Measurements from ENCODE around the gene TUSC2. TPM values are rescaled to one million over a fixed set of nuclear protein-coding genes. Genes with fewer than 3 reads are reported as not detected.
A peak's percentile ranks its signal among the peaks of the same experiment; 100 is the strongest.

TUSC2 gene
- total and polyA plus RNA-seq, 9 donors = 12.8 to 19.2 (median 17.0) TPM

DNA sequence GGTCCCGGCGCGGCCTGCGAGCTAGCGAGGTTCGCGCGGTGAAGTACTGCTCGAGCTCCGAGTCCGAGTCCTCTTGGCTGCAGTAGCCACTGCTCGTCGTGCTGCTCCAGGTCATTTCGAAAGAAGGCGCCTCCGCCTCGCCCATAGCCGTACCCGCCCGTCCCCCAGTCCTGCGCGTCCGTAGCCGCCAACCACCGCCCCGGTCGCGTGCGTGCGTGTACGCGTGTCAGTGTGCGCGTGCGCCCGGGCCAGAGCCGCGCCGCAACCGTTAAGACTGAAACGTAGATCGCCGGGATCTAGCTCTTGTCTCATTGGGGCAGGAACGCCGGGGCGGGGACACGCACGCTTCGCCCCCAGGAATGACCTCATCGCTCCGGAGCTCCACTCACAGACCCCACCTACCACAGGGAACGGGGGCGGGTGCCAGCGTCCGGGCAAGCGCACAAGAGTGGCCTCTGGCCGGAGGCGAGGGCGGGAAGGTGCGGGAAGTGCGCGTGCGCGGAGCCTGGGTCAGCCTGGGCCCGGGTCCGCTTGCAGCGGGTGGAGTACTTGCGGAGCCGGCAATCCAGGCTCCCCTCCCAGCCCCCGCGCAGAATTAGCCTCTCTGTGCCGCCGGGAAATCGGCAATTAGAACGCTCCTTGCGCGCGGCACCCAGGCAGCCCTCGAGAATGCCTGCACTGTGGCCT lies 9.3 kb upstream of the TUSC2 start:
- peaks cover 81% of the 10 kb centered on the region for H3K4me1 ChIP-seq (ENCODE audit: control insufficient read depth, insufficient read depth, low read length)

DNA sequence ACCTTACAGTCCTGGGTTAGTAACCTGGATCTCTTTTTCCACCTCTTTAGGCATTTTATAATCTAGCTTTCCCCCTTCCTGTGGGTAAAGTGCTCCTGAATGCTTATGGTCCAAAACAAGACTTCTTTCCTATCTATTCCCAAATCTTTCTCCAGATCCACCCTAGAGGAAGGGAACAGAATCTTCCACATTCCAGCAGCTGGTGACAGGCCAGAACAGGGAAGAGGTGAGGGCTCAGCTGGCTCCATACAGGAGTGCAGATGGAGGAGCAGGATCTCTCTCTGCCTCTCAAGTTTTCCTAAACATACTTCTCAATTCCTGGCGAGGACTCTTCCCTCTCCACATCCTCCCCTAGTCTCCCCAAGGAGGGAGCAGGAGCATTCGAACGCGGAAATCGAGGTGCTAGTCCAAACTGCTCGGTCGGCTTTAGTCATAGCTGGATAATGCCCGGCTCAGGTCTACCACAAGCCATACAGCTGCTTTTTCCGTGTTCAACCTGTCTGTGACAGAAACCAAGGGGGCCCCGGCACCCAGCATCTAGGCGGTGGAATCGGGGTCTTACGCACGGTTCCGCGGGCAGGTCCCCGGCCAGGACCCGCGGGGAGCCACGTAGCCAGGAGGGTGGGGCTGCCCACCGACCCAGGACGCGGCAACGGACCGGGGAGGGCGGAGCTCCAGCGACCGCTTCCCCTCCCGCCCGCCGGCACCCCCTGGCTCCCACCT lies 8.6 kb upstream of the TUSC2 start:
- peak overlapping the region; percentile 98 for H3K27ac ChIP-seq (ENCODE audit: low read length)

More for the DNA sequence above, 9.3 kb upstream of the TUSC2 start:
- Histone ChIP-seq H3K27ac (ENCODE audit: low read length) (peak overlapping the region; percentile 98), H3K4me3 (ENCODE audit: low read length) (peak overlapping the region; percentile 80), H3K9me3 (replicated peaks; ENCODE audit: control insufficient read depth, low read depth, low read length) (no peaks in the 10 kb centered on the region), H3K27me3 (ENCODE audit: control insufficient read depth, insufficient read depth, low read length) (no peaks in the 10 kb centered on the region), H3K36me3 (ENCODE audit: control insufficient read depth, insufficient read depth, low read length) (peaks cover 17% of the 10 kb centered on the region)
- under 1% methylated on average over 75 of the region's 79 CpGs for WGBS (ENCODE audit: insufficient coverage)
- peak; percentile 100 for DNase-seq

DNA sequence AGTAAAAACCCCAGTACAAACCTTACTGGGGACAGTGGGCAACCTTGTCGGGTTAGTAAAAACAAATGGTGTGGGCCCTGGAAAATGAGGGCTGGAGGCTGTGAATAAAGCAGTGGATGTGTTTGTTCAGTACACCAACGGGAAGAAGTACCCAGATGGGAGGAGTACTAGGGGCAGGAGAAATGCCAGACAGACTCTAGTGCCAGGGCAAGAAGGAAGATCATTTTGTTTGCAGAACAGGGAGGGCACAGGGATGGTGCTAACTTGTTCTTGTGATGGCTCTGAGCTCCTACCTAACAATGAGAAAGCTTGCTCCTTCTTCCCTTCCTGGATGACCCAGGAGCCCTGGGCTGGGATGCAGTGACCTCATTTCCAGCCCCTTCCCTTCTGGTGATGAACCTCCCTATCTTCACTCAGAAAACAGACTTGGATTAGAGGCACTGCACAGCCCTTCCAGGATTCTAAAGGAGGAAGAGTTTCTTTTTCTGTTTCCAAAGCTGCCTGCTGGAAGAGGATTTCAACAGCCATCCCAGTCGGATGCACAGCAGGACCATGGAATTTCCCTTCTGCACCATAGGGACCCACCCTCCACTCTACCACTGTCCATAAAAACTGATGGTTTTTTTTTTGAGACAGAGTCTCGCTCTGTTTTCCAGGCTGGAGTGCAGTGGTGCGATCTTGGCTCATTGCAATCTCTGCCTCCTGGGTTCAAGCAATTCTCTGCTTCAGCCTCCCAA lies 6.5 kb upstream of the TUSC2 start:
- Histone ChIP-seq H3K27ac (ENCODE audit: low read length) (peak overlapping the region; percentile 89), H3K36me3 (ENCODE audit: control insufficient read depth, insufficient read depth, low read length) (peaks cover 46% of the 10 kb centered on the region), H3K4me1 (ENCODE audit: control insufficient read depth, insufficient read depth, low read length) (peaks cover 56% of the 10 kb centered on the region), H3K27me3 (ENCODE audit: control insufficient read depth, insufficient read depth, low read length) (no peaks in the 10 kb centered on the region), H3K9me3 (replicated peaks; ENCODE audit: control insufficient read depth, low read depth, low read length) (no peaks in the 10 kb centered on the region), H3K4me3 (ENCODE audit: low read length) (no peak overlapping the region)
- 50% methylated on average over 4 of the region's 5 CpGs for WGBS (ENCODE audit: insufficient coverage)
- no peak for DNase-seq

More for the DNA sequence above, 8.6 kb upstream of the TUSC2 start:
- H3K9me3 ChIP-seq (replicated peaks; ENCODE audit: control insufficient read depth, low read depth, low read length) = no peaks in the 10 kb centered on the region
- H3K27me3 ChIP-seq (ENCODE audit: control insufficient read depth, insufficient read depth, low read length) = no peaks in the 10 kb centered on the region
- under 1% methylated on average over 29 of the region's 31 CpGs for WGBS (ENCODE audit: insufficient coverage)
- peaks cover 25% of the 10 kb centered on the region for H3K36me3 ChIP-seq (ENCODE audit: control insufficient read depth, insufficient read depth, low read length)
- peak overlapping the region; percentile 80 for H3K4me3 ChIP-seq (ENCODE audit: low read length)
- DNase-seq = peak; percentile 74
- H3K4me1 ChIP-seq (ENCODE audit: control insufficient read depth, insufficient read depth, low read length) = peaks cover 76% of the 10 kb centered on the region

DNA sequence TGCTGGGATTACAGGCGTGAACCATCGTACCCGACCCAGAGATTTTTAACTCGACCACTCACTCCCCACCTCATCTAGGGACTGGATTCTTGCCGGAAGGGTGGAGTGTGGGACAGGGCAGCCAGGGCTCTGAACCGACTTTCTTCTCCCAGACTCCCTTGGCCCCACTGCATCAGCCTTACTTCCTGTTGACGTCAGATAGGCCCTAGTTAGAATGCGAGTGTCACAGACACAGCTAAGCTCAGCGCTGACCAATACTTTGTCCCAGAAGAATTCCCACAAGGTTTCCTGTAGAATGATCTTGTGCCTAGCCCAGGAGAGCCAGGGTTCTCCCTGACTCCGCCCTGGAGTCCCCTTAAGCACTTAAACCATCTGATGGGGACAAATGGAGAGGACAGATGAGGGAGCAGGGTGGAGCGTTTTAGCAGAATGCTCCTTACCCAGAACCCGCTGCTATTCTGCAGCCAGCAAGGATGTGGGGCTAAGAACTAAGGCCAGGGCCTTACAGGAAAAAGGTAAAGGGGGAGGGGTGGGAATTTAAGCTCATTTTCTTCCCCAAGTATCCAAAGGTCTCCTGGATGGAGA lies 5.8 kb upstream of the TUSC2 start:
- Histone ChIP-seq H3K9me3 (replicated peaks; ENCODE audit: control insufficient read depth, low read depth, low read length) (no peaks in the 10 kb centered on the region), H3K27ac (ENCODE audit: low read length) (peak overlapping the region; percentile 89), H3K36me3 (ENCODE audit: control insufficient read depth, insufficient read depth, low read length) (peaks cover 49% of the 10 kb centered on the region), H3K4me1 (ENCODE audit: control insufficient read depth, insufficient read depth, low read length) (peaks cover 49% of the 10 kb centered on the region), H3K4me3 (ENCODE audit: low read length) (no peak overlapping the region), H3K27me3 (ENCODE audit: control insufficient read depth, insufficient read depth, low read length) (no peaks in the 10 kb centered on the region)
- DNase-seq = peak; percentile 86
- 64% methylated on average over 3 of the region's 12 CpGs for WGBS (ENCODE audit: insufficient coverage)

DNA sequence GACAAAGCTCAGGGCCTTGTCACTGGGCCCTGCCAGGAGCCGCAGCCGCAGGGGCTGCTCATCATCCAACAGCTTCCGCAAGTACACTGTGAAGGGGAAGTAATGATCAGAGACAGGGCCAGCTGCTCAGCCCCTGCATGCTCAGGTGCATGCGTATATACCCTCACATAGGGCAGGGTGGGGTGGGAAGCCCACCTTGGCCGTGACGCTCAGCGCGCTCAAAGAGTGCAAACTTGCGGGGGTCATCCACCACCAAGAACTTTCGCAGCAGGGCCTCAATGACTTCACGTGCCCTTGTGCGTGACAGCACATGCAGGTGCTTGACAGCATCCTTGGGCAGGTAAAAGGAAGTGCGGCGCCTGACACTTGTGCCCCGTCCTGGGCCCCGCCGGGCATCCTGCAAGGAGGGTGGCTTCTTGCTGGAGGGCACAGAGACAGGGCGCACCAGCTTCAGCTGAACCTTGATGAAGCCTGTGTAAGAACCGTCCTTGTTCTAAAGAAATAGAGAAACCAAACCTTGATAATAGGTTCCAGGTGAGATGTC lies 3.4 kb upstream of the TUSC2 start:
- Histone ChIP-seq H3K4me3 (ENCODE audit: low read length) (no peak overlapping the region), H3K27me3 (ENCODE audit: control insufficient read depth, insufficient read depth, low read length) (no peaks in the 10 kb centered on the region), H3K9me3 (replicated peaks; ENCODE audit: control insufficient read depth, low read depth, low read length) (no peaks in the 10 kb centered on the region), H3K4me1 (ENCODE audit: control insufficient read depth, insufficient read depth, low read length) (peaks cover 48% of the 10 kb centered on the region), H3K36me3 (ENCODE audit: control insufficient read depth, insufficient read depth, low read length) (peaks cover 49% of the 10 kb centered on the region), H3K27ac (ENCODE audit: low read length) (no peak overlapping the region)
- no peak for DNase-seq
- 95% methylated on average over 14 of the region's 19 CpGs for WGBS (ENCODE audit: insufficient coverage)

DNA sequence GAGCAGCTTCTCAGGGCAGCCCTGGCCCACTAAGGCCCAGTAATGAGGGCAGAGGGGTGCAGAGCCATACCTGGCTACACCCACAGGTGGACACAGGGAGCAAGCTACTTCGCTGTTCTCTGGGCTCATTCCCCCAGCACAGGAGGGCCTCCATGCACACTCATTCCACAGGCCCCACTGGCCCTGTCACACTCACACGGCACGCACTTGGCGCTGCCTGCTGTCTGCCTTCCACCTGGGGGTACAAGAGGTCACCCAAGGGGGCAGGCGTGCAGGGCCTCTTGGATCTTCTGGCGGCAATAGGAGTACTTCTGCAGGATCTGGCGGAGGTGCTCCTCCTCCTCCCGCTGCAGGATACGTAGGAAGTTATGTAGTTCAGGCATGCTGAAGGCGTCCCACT lies 2.3 kb upstream of the TUSC2 start:
- H3K9me3 ChIP-seq (replicated peaks; ENCODE audit: control insufficient read depth, low read depth, low read length) = no peaks in the 10 kb centered on the region
- H3K27ac ChIP-seq (ENCODE audit: low read length) = no peak overlapping the region
- no peak overlapping the region for H3K4me3 ChIP-seq (ENCODE audit: low read length)
- peaks cover 53% of the 10 kb centered on the region for H3K36me3 ChIP-seq (ENCODE audit: control insufficient read depth, insufficient read depth, low read length)
- WGBS (ENCODE audit: insufficient coverage) = 91% methylated on average over 10 of the region's 10 CpGs
- H3K4me1 ChIP-seq (ENCODE audit: control insufficient read depth, insufficient read depth, low read length) = peaks cover 40% of the 10 kb centered on the region
- DNase-seq = no peak
- H3K27me3 ChIP-seq (ENCODE audit: control insufficient read depth, insufficient read depth, low read length) = no peaks in the 10 kb centered on the region

DNA sequence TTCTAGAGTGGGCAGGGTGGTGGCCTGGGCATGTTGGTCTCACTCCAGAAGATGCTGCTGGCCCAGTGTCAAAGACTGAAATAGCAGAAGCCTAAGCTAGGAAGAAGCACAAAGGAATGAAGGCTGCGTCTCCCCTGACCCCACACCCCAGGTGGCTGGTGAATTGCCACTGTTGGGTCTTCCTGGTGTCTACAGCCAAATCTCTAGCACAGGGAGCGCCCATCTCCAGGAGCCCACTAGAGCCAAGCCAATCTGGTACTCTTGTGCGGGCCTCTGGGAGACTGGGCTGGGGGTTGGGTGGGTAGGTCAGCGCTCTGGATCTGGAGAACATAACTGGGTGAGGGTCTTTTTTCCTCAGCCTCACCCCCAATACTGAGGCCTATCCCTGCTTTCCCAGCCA lies 894 bp downstream of the TUSC2 start:
- peak overlapping the region; percentile 83 for H3K4me3 ChIP-seq (ENCODE audit: low read length)
- peaks cover 45% of the 10 kb centered on the region for H3K36me3 ChIP-seq (ENCODE audit: control insufficient read depth, insufficient read depth, low read length)
- no peaks in the 10 kb centered on the region for H3K9me3 ChIP-seq (replicated peaks; ENCODE audit: control insufficient read depth, low read depth, low read length)
- peak; percentile 25 for DNase-seq
- H3K4me1 ChIP-seq (ENCODE audit: control insufficient read depth, insufficient read depth, low read length) = peaks cover 44% of the 10 kb centered on the region
- H3K27ac ChIP-seq (ENCODE audit: low read length) = no peak overlapping the region
- no peaks in the 10 kb centered on the region for H3K27me3 ChIP-seq (ENCODE audit: control insufficient read depth, insufficient read depth, low read length)
- WGBS (ENCODE audit: insufficient coverage) = 57% methylated on average over 1 of the region's 4 CpGs

DNA sequence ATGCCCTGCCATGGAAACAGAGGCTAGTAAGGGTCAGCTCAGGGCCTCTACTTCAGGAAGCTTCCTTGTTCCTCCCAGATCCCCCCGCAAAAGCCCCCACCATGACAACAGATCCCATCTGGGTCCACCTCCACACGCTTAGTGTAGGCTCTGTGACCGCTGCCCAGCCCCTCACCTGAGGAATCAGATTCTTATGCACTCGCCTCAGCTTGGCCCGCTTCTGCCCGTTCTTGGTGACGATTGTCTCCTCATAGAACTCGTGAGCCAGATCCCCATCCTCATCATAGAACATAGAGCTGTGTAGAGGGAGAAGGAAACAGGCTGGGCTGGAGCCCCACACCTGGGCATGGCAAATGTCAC lies 1.9 kb downstream of the TUSC2 start:
- no peak overlapping the region for H3K27ac ChIP-seq (ENCODE audit: low read length)

DNA sequence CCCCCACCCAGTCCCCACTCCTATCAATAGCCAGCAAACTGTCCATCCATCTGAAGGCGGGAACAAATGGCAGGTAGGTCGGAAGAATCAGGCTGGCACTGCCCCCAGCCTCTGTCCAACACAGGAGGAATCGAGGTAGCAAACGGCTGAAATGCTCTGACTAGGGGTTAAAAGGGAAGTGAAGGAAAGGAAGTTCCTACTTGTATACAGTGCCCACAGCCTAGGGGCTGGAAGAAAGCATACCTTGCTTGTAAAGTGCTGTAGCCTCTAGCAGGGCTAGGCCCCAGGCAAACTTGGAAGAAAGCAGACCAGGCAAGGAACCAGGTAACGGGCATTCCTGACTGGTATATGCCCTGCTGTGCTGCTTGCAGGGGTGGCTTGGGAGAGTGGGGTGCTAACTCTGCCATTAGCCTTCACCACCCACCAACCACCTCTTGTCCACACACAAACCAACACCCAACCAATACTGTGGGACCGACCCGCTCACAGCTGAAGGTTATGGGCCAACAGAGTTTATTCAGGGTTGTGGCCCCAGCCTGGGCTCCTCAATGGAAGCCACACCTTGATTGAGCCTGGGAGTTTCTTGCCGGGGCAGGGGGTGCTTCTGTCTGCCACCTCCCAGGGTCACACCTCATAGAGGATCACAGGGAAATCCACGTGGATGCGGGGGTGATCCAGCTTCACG lies 2.4 kb downstream of the TUSC2 start:
- 96% methylated on average over 5 of the region's 11 CpGs for WGBS (ENCODE audit: insufficient coverage)

More for the DNA sequence above, 1.9 kb downstream of the TUSC2 start:
- H3K36me3 ChIP-seq (ENCODE audit: control insufficient read depth, insufficient read depth, low read length) = peaks cover 35% of the 10 kb centered on the region
- H3K9me3 ChIP-seq (replicated peaks; ENCODE audit: control insufficient read depth, low read depth, low read length) = no peaks in the 10 kb centered on the region
- peak; percentile 7 for DNase-seq
- H3K4me3 ChIP-seq (ENCODE audit: low read length) = no peak overlapping the region
- H3K27me3 ChIP-seq (ENCODE audit: control insufficient read depth, insufficient read depth, low read length) = no peaks in the 10 kb centered on the region
- H3K4me1 ChIP-seq (ENCODE audit: control insufficient read depth, insufficient read depth, low read length) = peaks cover 49% of the 10 kb centered on the region
- 100% methylated on average over 1 of the region's 8 CpGs for WGBS (ENCODE audit: insufficient coverage)

More for the DNA sequence above, 2.4 kb downstream of the TUSC2 start:
- Histone ChIP-seq H3K36me3 (ENCODE audit: control insufficient read depth, insufficient read depth, low read length) (peaks cover 30% of the 10 kb centered on the region), H3K4me3 (ENCODE audit: low read length) (no peak overlapping the region), H3K27ac (ENCODE audit: low read length) (no peak overlapping the region), H3K27me3 (ENCODE audit: control insufficient read depth, insufficient read depth, low read length) (no peaks in the 10 kb centered on the region), H3K4me1 (ENCODE audit: control insufficient read depth, insufficient read depth, low read length) (peaks cover 51% of the 10 kb centered on the region), H3K9me3 (replicated peaks; ENCODE audit: control insufficient read depth, low read depth, low read length) (no peaks in the 10 kb centered on the region)
- DNase-seq = no peak
